ENCODE measurements around the gene AADACL3.
"Not testable (repeated sequence)": the region's sequence is repeated elsewhere in the genome, so short reads cannot be mapped to it uniquely, and the experiment has no call there.

AADACL3 gene, protein sequence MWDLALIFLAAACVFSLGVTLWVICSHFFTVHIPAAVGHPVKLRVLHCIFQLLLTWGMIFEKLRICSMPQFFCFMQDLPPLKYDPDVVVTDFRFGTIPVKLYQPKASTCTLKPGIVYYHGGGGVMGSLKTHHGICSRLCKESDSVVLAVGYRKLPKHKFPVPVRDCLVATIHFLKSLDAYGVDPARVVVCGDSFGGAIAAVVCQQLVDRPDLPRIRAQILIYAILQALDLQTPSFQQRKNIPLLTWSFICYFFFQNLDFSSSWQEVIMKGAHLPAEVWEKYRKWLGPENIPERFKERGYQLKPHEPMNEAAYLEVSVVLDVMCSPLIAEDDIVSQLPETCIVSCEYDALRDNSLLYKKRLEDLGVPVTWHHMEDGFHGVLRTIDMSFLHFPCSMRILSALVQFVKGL

DNA sequence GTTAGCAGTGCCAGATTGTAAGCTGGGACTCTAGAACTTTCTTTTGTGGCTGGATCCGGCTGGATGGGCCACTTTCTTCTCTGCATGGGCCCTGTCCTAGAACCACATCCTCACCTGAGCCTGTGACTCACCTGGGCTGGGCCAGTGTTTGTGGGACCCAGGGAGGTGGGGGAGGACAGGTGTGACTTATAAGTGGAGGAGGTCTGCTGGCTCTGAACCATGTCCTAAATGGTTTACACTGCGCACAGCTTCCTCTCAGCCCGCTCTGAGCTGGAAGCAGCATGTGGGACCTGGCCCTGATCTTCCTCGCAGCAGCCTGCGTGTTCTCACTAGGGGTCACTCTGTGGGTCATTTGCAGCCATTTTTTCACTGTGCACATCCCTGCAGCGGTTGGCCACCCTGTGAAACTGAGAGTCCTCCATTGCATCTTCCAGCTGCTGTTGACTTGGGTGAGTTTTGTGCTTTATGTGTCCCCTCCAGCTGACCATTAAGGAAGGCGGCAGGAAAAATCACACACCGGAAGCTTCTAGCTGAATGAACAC lies at the start of gene AADACL3:
TSS of gene AADACL3 (plus strand) at position 215 of the 542 bp plus-strand sequence. CDS start at position 282, 67 bp downstream.
- H3K4me3 ChIP-seq (ENCODE audit: low read depth, low read length), result no peak within 1 kb of the TSS
- DNase-seq (ENCODE audit: low read depth), result no peak

DNA sequence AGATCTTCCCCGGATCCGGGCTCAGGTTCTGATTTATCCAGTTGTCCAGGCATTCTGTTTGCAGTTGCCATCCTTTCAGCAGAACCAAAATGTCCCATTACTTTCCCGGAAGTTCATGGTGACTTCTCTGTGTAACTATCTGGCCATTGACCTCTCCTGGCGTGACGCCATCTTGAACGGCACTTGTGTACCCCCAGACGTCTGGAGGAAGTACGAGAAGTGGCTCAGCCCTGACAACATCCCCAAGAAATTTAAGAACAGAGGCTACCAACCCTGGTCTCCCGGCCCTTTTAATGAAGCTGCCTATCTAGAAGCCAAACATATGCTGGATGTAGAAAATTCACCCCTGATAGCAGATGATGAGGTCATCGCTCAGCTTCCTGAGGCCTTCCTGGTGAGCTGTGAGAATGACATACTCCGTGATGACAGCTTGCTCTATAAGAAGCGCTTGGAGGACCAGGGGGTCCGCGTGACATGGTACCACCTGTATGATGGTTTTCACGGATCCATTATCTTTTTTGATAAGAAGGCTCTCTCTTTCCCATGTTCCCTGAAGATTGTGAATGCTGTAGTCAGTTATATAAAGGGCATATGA lies 49.7 kb upstream of the AADACL3 start:
- DNase-seq (ENCODE audit: low read depth), result no peak
- no peak overlapping the region for H3K4me3 ChIP-seq (ENCODE audit: low read depth, low read length)

DNA sequence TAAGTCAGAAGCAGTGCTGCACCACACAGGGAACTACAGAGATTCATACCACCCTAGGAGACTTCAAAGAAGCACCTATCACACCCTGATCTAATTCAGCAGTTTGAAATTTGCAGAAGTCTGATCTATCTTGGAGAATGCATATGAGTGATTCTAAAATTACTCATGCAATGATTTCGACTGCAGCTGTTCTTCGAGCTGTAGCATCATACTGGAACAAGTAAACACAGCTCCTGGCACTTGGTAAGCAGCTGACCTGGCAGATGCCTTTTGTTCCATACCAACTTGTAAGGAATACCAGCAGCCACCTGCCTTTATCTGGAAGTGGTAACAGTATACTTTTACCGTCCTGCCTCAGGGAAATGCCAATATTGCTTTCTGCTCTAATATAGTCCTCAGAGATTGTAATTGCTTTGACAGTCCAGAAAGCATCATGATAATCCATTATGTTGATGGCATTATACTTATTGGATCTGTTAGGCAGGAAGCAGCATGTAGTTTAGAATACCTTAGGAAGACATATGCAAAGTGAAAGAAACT lies 46.3 kb upstream of the AADACL3 start:
- no peak overlapping the region for H3K4me3 ChIP-seq (ENCODE audit: low read depth, low read length)
- DNase-seq (ENCODE audit: low read depth), result no peak

DNA sequence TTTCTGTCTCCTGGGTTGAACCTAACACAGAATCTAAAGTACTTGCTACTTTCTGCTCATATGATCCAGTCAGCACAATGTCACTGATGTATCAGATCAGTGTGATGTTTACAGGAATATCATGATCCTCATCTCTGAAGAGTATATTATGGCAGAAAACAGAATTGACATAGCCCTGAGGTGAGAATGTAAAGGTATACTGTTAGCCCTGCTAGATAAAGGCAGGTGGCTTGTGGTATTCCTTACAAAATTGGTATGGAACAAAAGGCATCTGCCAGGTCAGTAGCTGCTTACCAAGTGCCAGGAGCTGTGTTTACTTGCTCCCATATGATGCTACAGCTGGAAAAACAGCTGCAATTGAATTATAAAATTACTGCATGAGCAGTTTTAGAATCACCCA lies 41.6 kb upstream of the AADACL3 start:
- H3K4me3 ChIP-seq (ENCODE audit: low read depth, low read length), result no peak overlapping the region
- no peak for DNase-seq (ENCODE audit: low read depth)

DNA sequence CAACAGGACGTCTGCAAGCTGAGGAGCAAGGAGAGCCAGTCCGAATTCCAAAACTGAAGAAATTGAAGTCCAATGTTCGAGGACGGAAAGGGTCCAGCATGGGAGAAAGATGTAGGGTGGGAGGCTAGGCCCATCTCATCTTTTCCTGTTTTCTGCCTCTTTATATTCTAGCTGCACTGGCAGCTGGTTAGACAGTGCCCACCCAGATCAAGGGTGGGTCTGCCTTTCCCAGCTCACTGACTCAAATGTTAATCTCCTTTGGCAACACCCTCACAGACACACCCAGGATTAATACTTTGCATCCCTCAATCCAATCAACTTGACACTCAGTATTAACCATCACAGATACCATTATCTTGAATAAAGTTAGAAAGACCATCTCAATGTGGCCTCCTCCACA lies 39.8 kb upstream of the AADACL3 start:
- not testable (repeated sequence) for DNase-seq (ENCODE audit: low read depth); H3K4me3 ChIP-seq (ENCODE audit: low read depth, low read length)

DNA sequence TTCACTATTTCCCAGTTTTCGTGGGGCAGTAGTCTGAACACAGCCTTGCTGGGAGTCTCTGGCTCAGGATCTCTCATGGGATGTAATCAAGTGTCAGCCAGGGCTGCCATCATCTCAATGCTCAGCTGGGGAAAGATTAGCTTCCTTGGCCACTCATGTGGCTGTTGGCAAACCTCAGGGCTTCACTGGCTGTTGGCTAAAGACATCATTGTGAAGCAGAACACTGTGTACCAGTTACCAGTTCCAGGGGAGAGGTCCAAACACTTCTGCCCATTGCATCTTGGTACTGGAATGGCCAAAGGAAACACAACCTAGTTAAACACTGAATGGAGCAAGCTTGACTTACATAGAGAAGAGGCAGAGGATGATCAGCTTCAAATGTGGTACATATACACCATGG lies 38.3 kb upstream of the AADACL3 start:
- no peak overlapping the region for H3K4me3 ChIP-seq (ENCODE audit: low read depth, low read length)
- DNase-seq (ENCODE audit: low read depth), result no peak

DNA sequence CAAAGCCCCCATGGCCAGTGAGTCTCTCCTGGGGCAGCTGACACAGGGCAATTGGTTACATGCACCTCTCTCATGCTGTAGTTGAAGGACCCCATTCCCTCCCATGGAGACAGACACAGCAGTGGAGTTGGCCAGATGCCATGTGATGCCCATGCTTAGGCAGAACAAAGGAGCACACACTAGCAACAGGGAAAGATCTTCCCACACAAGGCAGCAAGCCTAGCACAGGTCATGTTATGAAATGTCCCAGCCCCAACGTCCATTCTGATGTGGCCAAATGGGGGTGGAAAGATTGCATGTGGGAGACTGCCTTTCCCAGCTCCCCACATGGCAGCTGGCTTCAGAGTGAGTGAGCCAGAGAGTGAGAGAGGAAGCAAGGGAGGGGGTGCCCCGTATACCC lies 37.6 kb upstream of the AADACL3 start:
- no peak for DNase-seq (ENCODE audit: low read depth)
- no peak overlapping the region for H3K4me3 ChIP-seq (ENCODE audit: low read depth, low read length)

DNA sequence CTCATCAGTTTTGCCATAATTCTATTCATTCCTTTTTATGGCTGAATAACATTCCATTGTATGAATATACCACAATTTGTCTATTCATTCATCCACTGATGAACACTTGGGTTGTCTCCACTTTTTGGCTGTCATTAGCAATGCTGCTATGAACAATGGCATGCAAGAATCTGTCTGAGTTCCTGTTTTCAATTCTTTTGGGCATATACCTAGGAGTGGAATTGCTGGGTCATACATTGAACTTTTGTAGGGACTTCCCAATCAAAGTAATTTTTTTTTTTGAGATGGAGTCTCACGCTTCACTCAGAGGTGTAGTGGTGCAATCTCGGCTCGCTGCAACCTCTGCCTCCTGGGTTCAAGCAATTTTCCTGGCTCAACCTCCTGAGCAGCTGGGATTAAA lies 37.1 kb upstream of the AADACL3 start:
- no peak for DNase-seq (ENCODE audit: low read depth)
- no peak overlapping the region for H3K4me3 ChIP-seq (ENCODE audit: low read depth, low read length)

DNA sequence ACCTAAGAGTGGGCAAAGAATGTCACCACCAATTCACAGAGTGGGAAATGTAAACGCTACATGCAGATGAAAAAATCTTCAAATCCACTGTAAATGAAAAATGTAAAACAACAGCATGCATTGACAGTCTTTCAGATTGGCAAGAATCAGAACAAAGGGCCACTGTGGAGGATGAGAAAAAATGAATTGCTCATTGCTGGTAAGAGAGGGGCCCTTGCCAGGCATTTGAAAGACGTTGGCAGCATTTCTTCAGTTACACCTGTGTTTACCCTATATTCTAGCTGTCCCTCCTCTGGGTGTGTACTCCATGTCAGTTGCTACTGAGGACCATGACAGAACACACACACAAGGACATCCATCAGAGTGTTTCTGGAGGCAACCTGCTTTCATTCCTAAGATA lies 25.8 kb upstream of the AADACL3 start:
- no peak for DNase-seq (ENCODE audit: low read depth)
- H3K4me3 ChIP-seq (ENCODE audit: low read depth, low read length), result no peak overlapping the region

DNA sequence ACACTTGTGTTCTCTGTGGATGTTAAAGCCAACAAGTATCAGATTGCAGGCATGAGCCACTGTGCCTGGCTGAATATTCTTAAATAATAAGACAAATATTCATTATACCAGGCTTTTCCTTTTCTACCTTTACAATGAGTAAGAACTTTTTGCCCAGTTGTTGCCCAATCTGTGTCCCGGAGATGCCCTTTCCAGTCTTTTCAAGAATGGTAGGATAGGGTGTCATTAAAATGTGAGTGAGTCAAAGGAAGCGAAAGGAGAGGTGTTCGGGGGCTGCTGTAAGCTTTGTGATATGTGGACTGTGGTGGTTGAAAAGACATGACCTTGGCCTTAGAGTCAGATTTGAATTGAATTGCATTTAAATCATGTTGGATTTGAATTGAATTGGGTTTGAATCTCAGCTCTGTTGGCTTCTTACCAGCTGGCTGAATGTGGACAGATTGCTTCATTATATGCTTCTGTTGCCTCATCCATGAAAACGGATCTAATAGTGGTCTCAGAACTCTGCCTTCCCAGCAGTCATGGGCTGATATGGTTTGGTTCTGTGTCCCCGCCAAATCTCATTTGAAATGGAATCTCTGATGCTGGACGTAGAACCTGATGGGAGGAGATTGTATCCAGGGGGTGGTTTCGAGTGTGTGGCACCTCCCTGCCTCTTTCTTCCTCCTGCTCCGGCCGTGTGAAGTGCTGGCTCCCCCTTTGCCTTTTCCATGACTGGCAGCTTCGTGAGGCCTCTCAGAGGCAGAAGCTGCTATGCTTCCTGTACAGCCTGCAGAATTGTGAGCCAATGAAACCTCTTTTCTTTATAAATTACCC lies 22.7 kb upstream of the AADACL3 start:
- no peak for DNase-seq (ENCODE audit: low read depth)
- H3K4me3 ChIP-seq (ENCODE audit: low read depth, low read length), result no peak overlapping the region

DNA sequence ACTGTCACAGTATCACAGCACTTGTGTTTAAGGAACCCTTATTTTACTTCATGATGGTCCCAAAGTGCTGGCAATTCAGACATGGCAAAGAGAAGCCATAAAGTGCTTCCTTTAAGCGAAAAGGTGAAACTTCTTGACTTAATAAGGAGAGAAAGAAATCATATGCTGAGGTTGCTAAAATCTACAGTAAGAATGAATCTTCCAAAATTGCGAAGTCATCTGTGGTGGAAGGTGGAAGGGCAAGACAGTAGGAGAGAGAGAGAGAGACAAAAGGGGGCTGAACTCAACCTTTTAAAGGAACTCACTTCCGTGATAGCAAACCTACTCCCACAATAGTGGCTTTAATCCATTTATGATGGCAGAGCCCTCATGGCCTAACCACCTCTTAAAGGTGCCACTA lies 19.3 kb upstream of the AADACL3 start:
- no peak overlapping the region for H3K4me3 ChIP-seq (ENCODE audit: low read depth, low read length)
- DNase-seq (ENCODE audit: low read depth), result no peak

DNA sequence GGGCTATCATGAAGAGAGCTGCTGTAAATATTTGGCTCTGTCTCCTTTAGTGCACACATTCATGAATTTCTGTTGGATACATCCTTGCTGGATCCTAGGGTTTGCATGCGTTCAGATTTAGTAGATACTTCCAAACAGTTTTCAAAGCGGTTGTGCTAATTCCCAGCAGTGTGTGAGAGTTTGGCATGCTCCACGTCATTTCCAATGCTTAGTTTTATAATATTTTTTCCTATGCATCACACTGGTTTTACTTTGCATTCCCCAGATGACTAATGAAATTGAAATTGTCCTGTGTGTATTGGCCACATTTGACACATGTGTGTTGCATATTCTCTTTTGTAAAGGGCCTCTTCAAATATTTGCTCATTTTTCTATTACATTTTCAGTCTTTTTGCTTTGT lies 18.5 kb upstream of the AADACL3 start:
- no peak for DNase-seq (ENCODE audit: low read depth)
- no peak overlapping the region for H3K4me3 ChIP-seq (ENCODE audit: low read depth, low read length)

DNA sequence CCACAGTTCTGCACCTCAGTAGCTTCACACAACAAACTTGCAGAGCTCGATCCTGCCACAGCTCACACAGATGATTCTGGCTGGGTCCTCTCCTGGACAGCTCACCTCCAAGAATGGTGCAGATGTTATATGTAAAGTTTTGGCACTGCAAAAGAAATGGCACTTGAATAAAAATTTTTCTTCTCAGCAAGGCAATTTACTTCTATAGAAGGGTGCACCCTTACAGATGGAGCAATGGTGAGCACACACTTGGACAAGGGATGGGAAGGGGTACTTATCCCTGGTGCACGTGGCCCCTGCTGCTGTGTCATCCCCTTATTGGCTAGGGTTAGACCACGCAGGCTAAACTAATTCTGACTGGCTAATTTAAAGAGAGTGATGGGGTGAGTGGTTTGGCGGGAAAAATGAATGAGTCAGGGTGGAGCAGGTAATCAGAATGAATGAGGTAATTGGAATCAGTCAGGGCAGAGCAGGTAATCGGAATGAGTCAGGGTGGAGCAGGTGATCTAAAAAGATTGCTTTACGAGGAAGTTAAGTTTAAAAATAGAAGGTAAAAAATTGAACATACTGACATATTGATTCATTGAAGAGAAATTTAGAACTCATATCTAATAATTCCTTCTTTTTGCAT lies 12.0 kb upstream of the AADACL3 start:
- H3K4me3 ChIP-seq (ENCODE audit: low read depth, low read length), result no peak overlapping the region
- DNase-seq (ENCODE audit: low read depth), result no peak

DNA sequence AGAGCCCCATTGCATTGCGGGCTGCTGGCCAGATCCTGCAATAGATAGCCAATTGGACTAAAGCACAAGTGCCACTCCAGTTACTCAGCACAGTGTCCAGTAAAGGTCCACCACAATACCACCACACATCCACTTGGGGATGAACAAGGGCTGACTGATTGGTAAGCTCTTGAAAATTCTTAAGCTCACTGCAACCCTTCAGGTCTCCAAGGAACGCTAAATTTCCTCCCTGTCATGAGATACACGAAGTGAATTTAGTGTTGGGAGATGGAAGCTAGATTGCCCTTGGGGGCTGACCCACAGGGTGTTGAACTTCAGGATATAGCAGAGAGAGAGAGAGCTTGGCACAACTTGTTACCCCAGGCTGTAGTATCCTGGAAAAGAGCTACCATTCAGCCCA lies 9.8 kb upstream of the AADACL3 start:
- no peak overlapping the region for H3K4me3 ChIP-seq (ENCODE audit: low read depth, low read length)
- no peak for DNase-seq (ENCODE audit: low read depth)

DNA sequence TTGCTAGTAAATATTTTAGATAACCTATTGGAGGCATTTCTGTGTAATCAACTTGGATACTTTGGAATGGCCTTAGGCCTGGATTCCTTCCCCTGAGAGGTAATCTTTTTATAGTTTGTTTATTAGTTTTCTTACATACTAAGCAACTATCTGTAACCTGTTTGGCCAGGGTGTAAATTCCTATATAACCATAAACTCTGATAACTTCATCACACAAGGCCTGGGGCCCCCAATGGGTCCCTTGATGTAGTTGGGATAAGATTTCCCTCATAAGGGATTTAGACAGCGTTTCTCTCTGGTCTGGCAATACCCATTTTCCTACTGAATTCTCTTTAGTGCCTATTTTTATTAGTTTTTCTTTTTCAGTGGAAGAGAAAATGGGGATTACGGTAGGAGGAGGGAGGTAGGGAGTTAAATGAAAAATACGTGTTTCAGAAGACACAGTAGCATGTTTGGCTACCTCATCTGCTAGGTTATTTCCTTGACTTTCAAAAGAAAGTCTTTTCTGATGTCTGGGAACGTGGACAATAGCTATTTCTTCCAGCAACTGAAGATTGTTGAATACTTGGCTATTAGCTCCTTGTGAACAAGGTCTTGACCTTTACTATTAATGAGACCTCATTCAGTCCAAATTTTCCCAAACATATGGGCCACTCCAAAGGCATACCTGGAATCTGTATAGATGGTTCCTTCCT lies 7.4 kb upstream of the AADACL3 start:
- no peak for DNase-seq (ENCODE audit: low read depth)
- no peak overlapping the region for H3K4me3 ChIP-seq (ENCODE audit: low read depth, low read length)

DNA sequence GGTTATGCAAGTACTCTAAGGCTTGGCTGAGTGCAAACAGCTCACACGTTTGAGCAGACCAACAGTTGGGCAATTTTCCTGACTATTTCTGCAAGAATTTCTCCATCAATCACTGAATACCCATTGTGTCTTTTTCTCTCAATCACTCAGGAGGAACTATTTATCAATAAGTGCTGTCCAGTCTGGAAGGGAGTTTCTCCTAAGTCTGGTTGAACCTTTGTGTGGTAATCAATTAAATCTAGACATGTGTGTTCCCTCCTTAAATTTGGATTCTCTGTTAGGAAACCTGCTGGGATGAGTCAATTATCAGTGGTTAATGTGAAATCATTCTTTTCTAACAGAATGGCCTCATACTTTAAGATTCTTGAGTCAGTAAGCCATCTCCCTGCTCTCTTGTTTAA lies 6.8 kb upstream of the AADACL3 start:
- no peak overlapping the region for H3K4me3 ChIP-seq (ENCODE audit: low read depth, low read length)
- DNase-seq (ENCODE audit: low read depth), result no peak

DNA sequence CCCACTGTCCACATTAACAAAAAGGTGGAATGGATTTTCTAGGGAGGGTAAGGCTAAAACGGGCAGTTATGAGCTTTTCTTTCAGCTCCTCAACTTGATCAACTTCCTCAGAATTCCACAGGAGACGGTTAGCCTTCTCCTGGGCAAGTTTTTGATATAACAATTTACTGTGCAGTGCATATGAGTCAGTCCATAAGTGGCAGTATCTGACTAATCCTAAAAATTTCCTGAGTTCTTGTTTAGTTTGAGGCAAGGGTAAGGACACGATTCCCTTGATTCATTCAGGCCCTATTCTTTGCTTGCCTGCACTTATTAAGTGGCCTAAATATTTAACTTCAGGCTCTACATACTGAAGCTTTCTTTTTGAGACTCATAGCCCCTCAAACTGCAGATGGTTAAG lies 6.2 kb upstream of the AADACL3 start:
- H3K4me3 ChIP-seq (ENCODE audit: low read depth, low read length), result no peak overlapping the region
- no peak for DNase-seq (ENCODE audit: low read depth)

DNA sequence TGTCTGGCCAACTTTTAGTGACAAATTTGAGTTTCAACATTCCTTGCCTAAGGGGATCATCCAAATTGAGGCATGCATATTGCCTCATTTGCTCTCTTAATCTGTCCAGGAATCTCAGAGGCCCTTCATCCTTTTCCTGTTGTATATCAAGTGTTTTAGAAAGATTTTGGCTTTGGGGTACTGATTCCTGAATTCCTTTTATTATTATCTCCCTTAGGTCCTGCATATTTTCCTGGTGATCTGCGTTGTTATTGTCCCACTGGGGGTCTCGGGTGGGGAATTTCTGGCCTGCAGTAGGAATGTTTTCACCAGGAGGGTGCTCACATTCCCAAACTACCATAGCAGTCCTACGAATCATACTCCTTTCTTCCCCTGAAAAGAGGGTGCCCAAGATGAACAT lies 4.4 kb upstream of the AADACL3 start:
- DNase-seq (ENCODE audit: low read depth), result no peak
- no peak overlapping the region for H3K4me3 ChIP-seq (ENCODE audit: low read depth, low read length)

DNA sequence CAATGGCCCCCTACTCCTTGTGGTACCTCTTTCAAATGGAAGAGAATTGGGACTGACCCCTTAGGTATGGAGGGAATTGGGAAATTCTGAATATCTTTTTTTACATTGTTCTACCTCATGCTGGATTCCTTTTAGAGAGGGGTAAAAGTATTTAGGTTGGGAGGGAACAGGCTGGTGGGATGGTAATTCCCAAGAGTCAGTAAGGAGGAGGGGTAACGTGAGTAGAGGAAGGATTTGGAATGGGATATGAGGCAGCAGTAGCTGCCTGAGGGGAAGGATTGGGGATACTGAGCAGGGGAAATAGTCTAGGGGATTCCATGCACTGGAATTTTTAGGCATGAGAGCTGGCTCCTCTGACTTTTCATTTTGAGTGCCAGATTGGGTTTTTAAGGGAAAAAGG lies 3.8 kb upstream of the AADACL3 start:
- no peak for DNase-seq (ENCODE audit: low read depth)

More for the DNA sequence above, 3.8 kb upstream of the AADACL3 start:
- no peak overlapping the region for H3K4me3 ChIP-seq (ENCODE audit: low read depth, low read length)
